ENCODE results near the gene TRRAP. TPM values are rescaled to one million over a fixed set of nuclear protein-coding genes. Genes with fewer than 3 reads are reported as not detected.

TRRAP gene
- total and polyA plus RNA-seq, 2 of the 4 experiments (the other 2 are of a cell fraction), result 12.5 to 18.1 TPM

GRCh38 chr7:98995523-98996149, 117.3 kb downstream of the TRRAP start:
- H2BK120ac ChIP-seq (ENCODE audit: low read depth, low read length), result no peak overlapping the region
- ATAC-seq (ENCODE audit: low read depth) (no peak), DNase-seq (no peak)
- intact Hi-C loops (cut with micrococcal nuclease), result no loop called here
- no peaks in the 10 kb centered on the region for H3K27me3 ChIP-seq (ENCODE audit: control insufficient read depth, insufficient read depth, low read length)
- H4K5ac ChIP-seq (ENCODE audit: low read depth, low read length), result no peak overlapping the region
- H2AK5ac ChIP-seq (ENCODE audit: low read depth, low read length), result no peak overlapping the region
- dilution Hi-C loops (cut with HindIII; ENCODE audit: low sequenced_read_pairs, unreplicated experiment), result no loop called here
- peaks cover 80% of the 10 kb centered on the region for H3K36me3 ChIP-seq (ENCODE audit: control insufficient read depth, insufficient read depth, low read length)
- H3K9me3 ChIP-seq (ENCODE audit: control insufficient read depth, insufficient read depth, low read length), result no peaks in the 10 kb centered on the region
- H4K20me1 ChIP-seq (ENCODE audit: insufficient read depth, low read length), result no peaks in the 10 kb centered on the region
- H3K9me1 ChIP-seq (ENCODE audit: insufficient read depth, low read length), result peaks cover 2% of the 10 kb centered on the region; the same call in 1 of the 2 replicates
- peaks cover 0 to 3% of the 10 kb centered on the region in 2 experiments; a peak in 2 of 4 replicates for H3K79me1 ChIP-seq (ENCODE audit: low read depth in 1 of 2, low read length in 2 of 2)
- no peak overlapping the region for H3K27ac ChIP-seq (ENCODE audit: insufficient read depth, low read length)
- H3K18ac ChIP-seq (ENCODE audit: low read depth, low read length), result no peak overlapping the region
- ChIA-PET CTCF (no interaction called here), POLR2A (ENCODE audit: unreplicated experiment) (no interaction called here)
- no peak overlapping the region for H4K91ac ChIP-seq (ENCODE audit: insufficient read depth, low read depth, low read length)
- no peak overlapping the region for H3K14ac ChIP-seq (replicated peaks; ENCODE audit: low read depth, low read length)
- in situ Hi-C loops (cut with MboI; ENCODE audit: low sequenced_read_pairs), result no loop called here
- no peak overlapping the region for H3K4me2 ChIP-seq (ENCODE audit: low read depth, low read length)
- H3K4me3 ChIP-seq (ENCODE audit: insufficient read depth, low read depth, low read length), result no peak overlapping the region
- H3K23ac ChIP-seq (ENCODE audit: low read depth, low read length), result no peak overlapping the region
- H2BK15ac ChIP-seq (ENCODE audit: low read depth, low read length), result no peak overlapping the region
- TF ChIP-seq MAZ (IDR thresholded peaks at IDR 0.05; ENCODE audit: borderline replicate concordance, low read depth, low read length) (no peak), CHD1 (IDR thresholded peaks at IDR 0.05; ENCODE audit: low read depth, low read length) (no peak), NFE2L2 (IDR thresholded peaks at IDR 0.05; ENCODE audit: low read depth, low read length) (no peak), FOS (IDR thresholded peaks at IDR 0.05; ENCODE audit: low read depth, low read length) (no peak)
- TF ChIP-seq, protein P1, sequence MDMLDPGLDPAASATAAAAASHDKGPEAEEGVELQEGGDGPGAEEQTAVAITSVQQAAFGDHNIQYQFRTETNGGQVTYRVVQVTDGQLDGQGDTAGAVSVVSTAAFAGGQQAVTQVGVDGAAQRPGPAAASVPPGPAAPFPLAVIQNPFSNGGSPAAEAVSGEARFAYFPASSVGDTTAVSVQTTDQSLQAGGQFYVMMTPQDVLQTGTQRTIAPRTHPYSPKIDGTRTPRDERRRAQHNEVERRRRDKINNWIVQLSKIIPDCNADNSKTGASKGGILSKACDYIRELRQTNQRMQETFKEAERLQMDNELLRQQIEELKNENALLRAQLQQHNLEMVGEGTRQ (IDR thresholded peaks at IDR 0.05; ENCODE audit: low read depth, low read length), result no peak
- H2AFZ ChIP-seq (replicated peaks; ENCODE audit: low read length, poor library complexity), result no peak overlapping the region
- H4K8ac ChIP-seq (ENCODE audit: low read depth in 2 of 2, low read length in 2 of 2), result no peak overlapping the region
- H3K4ac ChIP-seq (ENCODE audit: low read depth, low read length), result no peak overlapping the region
- H3K4me1 ChIP-seq (ENCODE audit: control insufficient read depth, insufficient read depth, low read length), result no peaks in the 10 kb centered on the region
- no peak overlapping the region for H2BK20ac ChIP-seq (ENCODE audit: low read depth, low read length)
- no peak overlapping the region for H3K9ac ChIP-seq (ENCODE audit: low read depth, low read length)
- no peak overlapping the region for H2BK5ac ChIP-seq (ENCODE audit: low read depth, low read length, poor library complexity, severe bottlenecking)
- no peak overlapping the region for H3K56ac ChIP-seq (ENCODE audit: extremely low read depth, insufficient read depth, low read length)
- BruUV-seq (replicated peaks), result no TSS peak
- WGBS, 2 experiments (ENCODE audit: extremely low coverage in 2 of 2, insufficient read length in 1 of 2), result 97 to 100% methylated on average over 8 to 13 of the region's 16 CpGs
- no peak overlapping the region for H2AK9ac ChIP-seq (replicated peaks; ENCODE audit: low read depth, low read length, poor library complexity)
